OCI-LY1 (cell line): ENCODE data around the gene ST7.

Experiments
- H2AFZ ChIP-seq: fragments of 200-600 bp; sonication (generic), shearing (Covaris generic); 2 replicates; pipeline ENCODE4 v1.6.0; 2014; ENCODE audit warnings: antibody characterized with exemption, mild to moderate bottlenecking, low read length
- H3F3A ChIP-seq: fragments of 200-600 bp; sonication (generic), shearing (Covaris generic); 2 replicates; pipeline ENCODE4 v1.6.0; 2014; ENCODE audit warnings: mild to moderate bottlenecking, antibody characterized with exemption, low read length, moderate library complexity; ENCODE audit not compliant: insufficient read depth
- H3K27ac ChIP-seq: fragments of 200-600 bp; sonication (generic); 2 replicates; pipeline ENCODE4 v1.5.1; 2014; ENCODE audit warnings: low read length, mixed run types, mild to moderate bottlenecking, low read depth; ENCODE audit not compliant: poor library complexity, severe bottlenecking
- H3K27me3 ChIP-seq: fragments of 200-600 bp; sonication (generic); 2 replicates; pipeline ENCODE4 v1.6.0; 2014; ENCODE audit warnings: antibody characterized with exemption, mild to moderate bottlenecking, low read length, moderate library complexity; ENCODE audit not compliant: insufficient read depth
- H3K36me3 ChIP-seq: fragments of 200-600 bp; sonication (generic); 2 replicates; pipeline ENCODE4 v1.6.1; 2014; ENCODE audit warnings: mild to moderate bottlenecking, antibody characterized with exemption, low read length, moderate library complexity, mixed read lengths; ENCODE audit not compliant: insufficient read depth
- H3K4me1 ChIP-seq: fragments of 200-600 bp; sonication (generic); 2 replicates; pipeline ENCODE4 v1.5.1; 2014; ENCODE audit warnings: mild to moderate bottlenecking, low read length, moderate library complexity; ENCODE audit not compliant: insufficient read depth, severe bottlenecking
- H3K4me2 ChIP-seq: fragments of 200-600 bp; sonication (generic), shearing (Covaris generic); 2 replicates; pipeline ENCODE4 v1.6.1; 2014; ENCODE audit warnings: low read length
- H3K4me3 ChIP-seq: fragments of 200-600 bp; sonication (generic); 2 replicates; pipeline ENCODE4 v1.5.1; 2014; ENCODE audit warnings: low read length, low read depth, mild to moderate bottlenecking, mixed read lengths; ENCODE audit not compliant: poor library complexity, severe bottlenecking
- H3K79me2 ChIP-seq: fragments of 200-600 bp; shearing (Covaris generic); 2 replicates; pipeline ENCODE4 v1.6.1; 2016; ENCODE audit warnings: mixed run types, low read length, mixed read lengths; ENCODE audit not compliant: insufficient read depth
- H3K9ac ChIP-seq: fragments of 200-600 bp; sonication (generic), shearing (Covaris generic); 2 replicates; pipeline ENCODE4 v1.6.1; 2014; ENCODE audit warnings: mild to moderate bottlenecking, low read length, mixed read lengths
- H3K9me2 ChIP-seq: fragments of 200-600 bp; sonication (generic), shearing (Covaris generic); 2 replicates; pipeline ENCODE4 v1.6.1; 2014; ENCODE audit warnings: low read depth, mild to moderate bottlenecking, low read length, mixed read lengths
- H3K9me3 ChIP-seq: fragments of 200-600 bp; shearing (Covaris generic); 2 replicates; pipeline ENCODE4 v1.6.1; 2014; ENCODE audit warnings: low read length, mixed read lengths
- H4K20me1 ChIP-seq: fragments of 200-600 bp; sonication (generic), shearing (Covaris generic); 2 replicates; pipeline ENCODE4 v1.6.0; 2016; ENCODE audit warnings: mild to moderate bottlenecking, low read length; ENCODE audit not compliant: insufficient read depth
- CTCF ChIP-seq: fragments of 200-600 bp; sonication (generic), shearing (Covaris generic); IDR thresholded peaks from 2 replicates; pipeline ENCODE4 v1.5.1; 2017; ENCODE audit warnings: mild to moderate bottlenecking, antibody characterized with exemption, low read length, moderate library complexity, mixed read lengths
- EZH2 ChIP-seq: fragments of 200-600 bp; sonication (generic), shearing (Covaris generic); IDR thresholded peaks from 2 replicates; pipeline ENCODE4 v1.8.0; 2017; ENCODE audit warnings: borderline replicate concordance, mixed run types, mild to moderate bottlenecking, antibody characterized with exemption, low read length, moderate library complexity, mixed read lengths

Gene ST7

GRCh38 chr7:117145333-117145732, 192.0 kb downstream of the ST7 start:
- no peak overlapping the region for H3K9ac ChIP-seq
- no peak overlapping the region for H3K4me2 ChIP-seq
- no peaks in the 10 kb centered on the region for H3K9me2 ChIP-seq
- H3K36me3 ChIP-seq = no peaks in the 10 kb centered on the region
- no peaks in the 10 kb centered on the region for H3K4me1 ChIP-seq
- H3F3A ChIP-seq = no peaks in the 10 kb centered on the region
- no peak overlapping the region for H3K27ac ChIP-seq
- H2AFZ ChIP-seq = no peak overlapping the region
- H3K9me3 ChIP-seq = no peaks in the 10 kb centered on the region
- H3K27me3 ChIP-seq = no peaks in the 10 kb centered on the region
- no peak overlapping the region for H3K4me3 ChIP-seq
- TF ChIP-seq EZH2 (no peak), CTCF (no peak)
- no peaks in the 10 kb centered on the region for H4K20me1 ChIP-seq
- H3K79me2 ChIP-seq = no peaks in the 10 kb centered on the region

- Histone ChIP-seq H2AFZ (no peak overlapping the region), H3K4me3 (no peak overlapping the region), H3F3A (no peaks in the 10 kb centered on the region), H3K36me3 (no peaks in the 10 kb centered on the region), H3K79me2 (no peaks in the 10 kb centered on the region), H3K4me2 (no peak overlapping the region), H4K20me1 (no peaks in the 10 kb centered on the region), H3K9me3 (no peaks in the 10 kb centered on the region), H3K9me2 (no peaks in the 10 kb centered on the region), H3K27ac (no peak overlapping the region), H3K4me1 (no peaks in the 10 kb centered on the region), H3K27me3 (no peaks in the 10 kb centered on the region), H3K9ac (no peak overlapping the region)
- TF ChIP-seq CTCF (no peak), EZH2 (no peak)
Observed at GRCh38 chr7:117146059-117146458, 192.8 kb downstream of the ST7 start.

GRCh38 chr7:117146511-117146910, 193.2 kb downstream of the ST7 start:
- H2AFZ ChIP-seq = no peak overlapping the region
- no peaks in the 10 kb centered on the region for H3K79me2 ChIP-seq
- H3K9me3 ChIP-seq = no peaks in the 10 kb centered on the region
- H3K27ac ChIP-seq = no peak overlapping the region
- no peaks in the 10 kb centered on the region for H3K9me2 ChIP-seq
- H3F3A ChIP-seq = no peaks in the 10 kb centered on the region
- H3K9ac ChIP-seq = no peak overlapping the region
- no peaks in the 10 kb centered on the region for H4K20me1 ChIP-seq
- H3K27me3 ChIP-seq = no peaks in the 10 kb centered on the region
- no peak overlapping the region for H3K4me2 ChIP-seq
- H3K4me1 ChIP-seq = no peaks in the 10 kb centered on the region
- no peak for TF ChIP-seq EZH2
- no peak for TF ChIP-seq CTCF
- H3K36me3 ChIP-seq = no peaks in the 10 kb centered on the region
- H3K4me3 ChIP-seq = no peak overlapping the region
